ENCODE data around the gene C16orf78.
A peak's percentile ranks its signal among the peaks of the same experiment; 100 is the strongest.

Gene C16orf78

GRCh38 chr16:49396206-49396720 is 22.7 kb downstream of the C16orf78 start:
- DNase-seq (ENCODE audit: low spot score): no peak

GRCh38 chr16:49398761-49399160 is 25.2 kb downstream of the C16orf78 start:
- DNase-seq (ENCODE audit: low spot score): no peak

GRCh38 chr16:49399594-49400364 is 26.2 kb downstream of the C16orf78 start:
- no peak for DNase-seq (ENCODE audit: low spot score)

GRCh38 chr16:49400611-49401010 is 27.0 kb downstream of the C16orf78 start:
- no peak for DNase-seq (ENCODE audit: low spot score)

DNA sequence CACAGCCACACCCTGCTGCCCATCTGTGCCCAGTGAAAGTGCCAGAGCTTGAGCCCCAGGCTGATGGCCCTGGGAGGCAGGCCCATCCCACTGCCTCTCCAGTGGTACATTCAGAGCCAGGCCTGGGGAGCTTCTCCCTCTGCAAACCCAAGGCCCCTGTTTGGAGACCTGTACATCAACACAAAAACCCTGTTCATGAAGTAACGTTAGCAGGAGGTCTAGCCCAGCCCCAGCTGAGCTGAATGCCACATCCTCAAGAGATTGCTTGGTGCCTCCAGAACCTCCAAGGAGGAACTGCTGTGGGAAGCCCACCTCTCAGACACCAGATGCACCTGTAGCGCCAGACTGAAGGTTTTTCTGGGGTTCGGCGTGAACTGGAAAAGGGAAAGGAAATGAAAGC is 31.5 kb downstream of the C16orf78 start:
- no peak for DNase-seq (ENCODE audit: low spot score)

GRCh38 chr16:49405530-49405929 is 31.9 kb downstream of the C16orf78 start:
- no peak for DNase-seq (ENCODE audit: low spot score)

GRCh38 chr16:49407873-49408550 is 34.4 kb downstream of the C16orf78 start:
- DNase-seq (ENCODE audit: low spot score): peak; percentile 13

- DNase-seq (ENCODE audit: low spot score): no peak
Observed at GRCh38 chr16:49409121-49409520, 35.5 kb downstream of the C16orf78 start.

DNA sequence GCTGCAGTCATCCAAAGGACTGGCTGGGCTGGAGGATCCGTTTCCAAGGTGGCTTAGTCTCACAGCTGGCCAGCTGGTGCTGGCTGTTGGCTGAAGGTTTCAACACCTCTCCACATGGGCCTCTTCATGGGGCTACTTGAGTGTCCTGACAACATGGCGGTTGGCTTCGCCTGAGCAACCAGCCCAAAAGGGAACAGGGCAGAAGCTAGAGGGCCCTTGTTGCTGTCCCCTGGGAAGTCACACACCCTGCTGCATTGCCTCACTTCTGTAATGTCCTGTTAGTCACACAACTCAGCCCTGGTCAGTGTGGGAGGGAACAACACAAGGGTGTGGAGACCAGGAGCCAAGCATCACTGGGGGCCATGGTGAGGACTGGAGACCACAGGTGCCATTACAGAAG is 36.6 kb downstream of the C16orf78 start:
- no peak for DNase-seq (ENCODE audit: low spot score)

DNA sequence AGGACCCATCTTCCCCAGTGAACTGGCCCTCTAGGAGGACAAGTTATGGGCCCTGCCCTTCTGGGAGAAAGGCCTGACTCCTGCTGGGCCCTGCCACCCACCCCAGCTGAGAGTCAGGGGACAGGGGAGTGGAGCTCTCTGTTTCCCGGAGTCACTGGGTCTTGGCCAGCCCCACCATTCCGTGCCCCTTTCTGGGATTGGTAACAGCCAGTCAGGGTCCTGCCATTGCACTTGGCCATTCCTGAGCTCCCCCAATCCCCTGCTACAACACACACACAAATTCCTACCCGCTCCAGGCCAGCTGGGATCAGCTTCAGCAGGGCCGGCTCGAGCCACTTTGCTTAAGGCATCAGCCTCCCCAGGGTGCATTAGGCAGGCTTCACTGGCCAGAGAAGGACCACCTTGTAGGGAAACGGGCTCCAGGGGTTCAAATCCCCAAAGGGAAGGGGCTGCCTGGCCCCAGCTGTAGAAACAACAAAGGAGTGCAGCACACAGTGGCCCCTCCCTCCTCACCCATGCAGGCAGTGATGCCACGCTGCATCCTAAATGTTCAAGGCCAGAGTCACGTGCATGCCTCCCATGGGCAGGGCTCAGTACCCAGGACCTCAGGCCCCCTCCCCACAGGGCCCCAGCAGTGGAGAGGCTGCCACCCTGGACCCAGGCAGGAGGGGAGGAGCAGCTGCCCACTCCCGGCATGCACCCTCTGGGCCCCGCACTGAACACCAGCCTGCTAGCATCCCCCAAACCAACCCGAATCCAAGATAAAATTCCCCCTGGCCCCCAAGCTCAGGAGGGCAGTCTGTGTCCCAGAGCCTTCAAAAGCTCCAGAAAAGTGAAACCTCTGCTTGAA is 37.7 kb downstream of the C16orf78 start:
- no peak for DNase-seq (ENCODE audit: low spot score)

DNA sequence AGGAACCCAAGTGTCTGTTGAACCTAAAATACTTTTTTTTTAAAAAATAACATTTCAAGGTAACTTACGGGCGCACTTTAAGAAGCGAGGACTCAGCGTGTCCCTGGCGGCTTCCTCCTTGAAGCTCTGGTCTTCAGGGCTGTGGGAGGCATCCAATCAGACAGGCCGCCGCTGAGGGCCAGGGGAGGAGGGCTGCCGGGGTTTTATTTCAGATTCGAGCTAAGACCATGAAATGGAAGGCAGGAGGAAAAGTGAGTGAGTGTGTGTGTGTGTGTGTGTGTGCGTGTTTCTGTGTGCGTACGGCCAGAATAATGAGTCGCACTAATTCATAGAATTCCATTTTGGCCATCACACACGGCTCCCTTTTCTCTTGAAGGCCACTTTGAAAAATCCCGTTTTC is 41.1 kb downstream of the C16orf78 start:
- no peak for DNase-seq (ENCODE audit: low spot score)

- DNase-seq (ENCODE audit: low spot score): no peak
Observed at GRCh38 chr16:49415083-49415482, 41.5 kb downstream of the C16orf78 start.

DNA sequence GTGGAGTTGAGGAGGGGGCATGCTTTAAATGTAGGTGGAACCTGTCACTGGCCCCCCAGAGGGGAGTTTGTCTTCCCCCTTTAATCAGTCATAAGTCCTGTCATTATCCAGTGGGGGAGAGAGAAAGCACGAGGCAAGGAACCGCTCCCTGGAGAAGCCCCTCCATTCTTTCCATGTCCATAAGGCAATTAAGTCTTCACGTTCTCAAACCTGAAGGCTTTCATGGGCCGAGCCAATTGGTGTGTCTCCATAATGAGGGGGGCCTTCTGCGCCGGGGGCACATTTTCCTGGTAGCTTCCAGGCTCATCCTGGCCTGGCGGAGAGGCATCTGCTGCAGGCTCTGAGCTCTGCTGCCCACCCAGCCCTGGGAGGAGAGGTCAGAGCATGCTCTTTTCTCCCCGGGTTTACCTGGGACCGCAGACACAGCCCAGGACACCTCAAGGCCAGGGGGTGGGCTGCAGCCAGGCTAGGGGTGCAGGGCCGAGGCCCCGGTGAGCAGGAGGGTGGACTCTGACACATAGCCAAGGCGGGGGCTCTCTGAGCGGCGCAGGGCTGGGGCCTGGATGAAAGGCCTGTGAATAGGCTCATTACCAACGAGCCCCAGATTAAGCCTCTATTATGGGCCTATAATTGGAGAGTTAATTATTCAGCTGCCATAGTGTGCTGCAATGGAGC is 42.5 kb downstream of the C16orf78 start:
- no peak for DNase-seq (ENCODE audit: low spot score)

GRCh38 chr16:49417354-49417753 is 43.8 kb downstream of the C16orf78 start:
- DNase-seq (ENCODE audit: low spot score): no peak

DNA sequence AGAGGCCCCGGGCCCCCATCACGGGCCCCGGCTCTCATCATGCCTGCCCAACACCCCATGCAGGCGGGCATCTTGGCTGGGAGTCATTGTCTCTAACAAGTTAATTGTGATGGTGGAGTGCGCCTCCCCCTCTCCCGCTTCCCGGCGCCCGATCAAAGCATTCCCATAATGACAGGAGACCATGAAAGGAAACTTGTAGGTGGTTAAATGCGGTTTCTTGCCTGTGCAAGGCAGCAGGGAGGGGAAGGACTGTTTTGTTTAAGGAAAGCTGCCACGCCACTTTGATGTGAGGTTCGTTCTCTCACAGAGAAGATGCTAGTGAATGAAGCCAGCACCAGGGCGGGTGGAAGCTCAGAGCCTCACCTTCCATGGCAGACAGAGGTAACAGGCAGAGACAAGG is 45.4 kb downstream of the C16orf78 start:
- no peak for DNase-seq (ENCODE audit: low spot score)

GRCh38 chr16:49419862-49420261 is 46.3 kb downstream of the C16orf78 start:
- no peak for DNase-seq (ENCODE audit: low spot score)

GRCh38 chr16:49422896-49423295 is 49.3 kb downstream of the C16orf78 start:
- no peak for DNase-seq (ENCODE audit: low spot score)

DNA sequence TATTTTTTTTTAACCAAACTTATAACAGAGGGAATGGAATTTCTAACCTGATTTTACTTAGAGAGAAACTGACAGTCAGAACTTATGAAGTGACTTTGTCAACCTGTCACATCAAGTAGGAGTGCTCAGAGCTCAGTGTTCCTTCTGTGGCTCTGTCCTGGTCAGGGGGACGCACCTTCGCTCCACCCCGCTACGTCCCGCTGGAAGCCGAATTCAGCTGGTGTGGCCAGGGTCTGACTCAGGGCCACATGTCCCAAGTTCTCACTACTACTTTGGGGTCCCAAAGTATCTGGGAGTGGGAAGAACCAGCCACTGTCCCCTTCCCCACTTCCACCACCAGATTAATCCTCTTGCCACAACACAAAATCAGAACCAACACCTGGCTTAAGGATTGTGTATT is 51.4 kb downstream of the C16orf78 start:
- no peak for DNase-seq (ENCODE audit: low spot score)

DNA sequence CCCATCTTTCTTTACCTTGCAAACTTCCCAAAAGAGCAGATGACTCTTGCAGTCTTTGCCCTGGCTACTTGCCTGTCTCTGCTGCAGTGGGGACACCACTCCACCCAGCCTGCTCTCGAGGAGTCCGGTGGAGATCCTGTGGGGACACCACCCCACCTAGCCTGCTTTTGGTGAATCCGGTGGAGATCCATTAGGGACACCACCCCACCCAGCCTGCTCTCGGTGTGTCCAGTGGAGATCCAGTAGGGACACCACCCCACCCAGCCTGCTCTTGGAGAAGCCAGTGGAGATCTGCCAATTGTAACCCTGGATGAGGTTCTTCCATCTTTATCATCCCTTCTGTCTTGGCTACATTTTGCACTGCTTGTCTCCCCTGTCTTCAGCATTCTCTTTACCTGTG is 54.2 kb downstream of the C16orf78 start:
- DNase-seq (ENCODE audit: low spot score): no peak

DNA sequence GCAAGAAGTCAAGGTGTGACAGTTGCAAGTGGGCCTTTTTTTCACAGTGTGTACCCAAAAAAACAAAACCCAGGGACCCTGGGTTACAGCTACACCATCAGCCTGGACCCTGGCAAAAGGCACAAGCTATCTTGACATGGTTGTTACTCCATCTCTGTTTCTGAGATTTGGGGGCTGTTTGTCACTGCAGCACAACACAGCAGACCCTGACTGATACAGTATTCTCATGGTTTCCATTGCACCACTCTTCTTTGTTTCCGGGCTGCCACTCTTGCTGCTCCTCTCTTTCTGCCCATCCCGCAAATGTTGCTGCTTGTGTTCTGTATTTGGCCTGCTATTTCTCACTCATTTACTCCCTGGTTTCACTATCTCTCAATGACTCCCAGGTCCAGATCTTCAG is 55.2 kb downstream of the C16orf78 start:
- no peak for DNase-seq (ENCODE audit: low spot score)

- DNase-seq (ENCODE audit: low spot score): no peak
Observed at GRCh38 chr16:49431040-49431439, 57.4 kb downstream of the C16orf78 start.

All from hematopoietic multipotent progenitor cell treated with erythropoietin and hydrocortisone succinate and interleukin-3 and kit ligand, for 15 days (in vitro differentiated cells).